Right lobe of liver (tissue), 4 donors: Measurements from ENCODE around the gene CIZ1.

ENCODE experiments used
- CTCF ChIP-seq, 4 donors: fragments of 200-600 bp in 3 of 4; fragments of 450-650 bp in 1 of 4; IDR thresholded peaks; one replicate each; pipeline versions ENCODE4 v1.5.1 to v1.8.0; 2016 to 2022; ENCODE audit warnings: antibody characterized with exemption in 4 of 4, mild to moderate bottlenecking in 2 of 4
- POLR2A ChIP-seq: fragments of 450-650 bp; IDR thresholded peaks from one replicate; pipeline ENCODE4 v1.6.1; 2017; ENCODE audit warnings: antibody characterized with exemption, mild to moderate bottlenecking
- donor health status: DM: no; HTN: no; CAD: no.
- donor health status: DM: no; HTN: no; CAD: no.
- donor health status: DM: no; HTN: yes; CAD: no.

DNA sequence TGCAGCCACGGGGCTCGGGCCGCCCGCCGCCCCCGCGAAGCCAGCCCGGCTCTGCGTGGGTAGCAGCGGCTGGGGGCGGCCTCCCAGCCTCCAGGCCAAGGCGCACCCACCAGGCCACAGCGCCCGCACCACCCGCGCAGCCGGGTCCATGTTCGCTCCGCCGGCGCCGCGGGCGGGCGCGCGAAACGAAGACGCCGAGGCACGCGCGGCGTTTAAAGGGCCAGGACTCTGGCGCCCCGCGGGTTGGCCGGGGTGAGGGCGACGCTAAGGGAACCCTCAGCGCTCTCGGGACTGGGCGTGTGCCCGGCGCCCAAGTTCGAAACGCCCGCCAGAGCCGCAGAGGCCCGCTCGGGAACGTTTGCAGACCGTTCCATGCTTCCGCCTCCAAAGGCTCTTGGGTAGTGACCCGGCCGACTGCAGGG is 63.8 kb downstream of the CIZ1 start, which contains the start of gene PTGES2:
- TF ChIP-seq CTCF (IDR thresholded peaks at IDR 0.05) (no peak), POLR2A (no peak)
